RWPE2 (cell line): Measurements from ENCODE around the gene GRK6.

Source experiments
- ATAC-seq: fragments of 200-7000 bp; cut with Tn5 transposase; 3 replicates; pipeline ENCODE4 v1.9.1; 2021; ENCODE audit warnings: low read depth
- DNase-seq: peaks from one replicate; pipeline ENCODE4 v3.0.0-alpha.2; 2020; ENCODE audit warnings: low spot score
- H3K27ac ChIP-seq: fragments of 450-650 bp; 2 replicates; pipeline ENCODE4 v1.5.1; 2017; ENCODE audit warnings: mild to moderate bottlenecking; ENCODE audit not compliant: poor library complexity, severe bottlenecking
- H3K27me3 ChIP-seq: fragments of 250-450 bp; sonication (Bioruptor Pico); 2 replicates; pipeline ENCODE4 v1.5.1; 2021; ENCODE audit warnings: mild to moderate bottlenecking, moderate library complexity; ENCODE audit not compliant: insufficient read depth, poor library complexity, severe bottlenecking
- H3K36me3 ChIP-seq: fragments of 250-450 bp; sonication (Bioruptor Pico); 2 replicates; pipeline ENCODE4 v1.5.1; 2020; ENCODE audit warnings: low read depth, mild to moderate bottlenecking, moderate library complexity
- H3K4me1 ChIP-seq: fragments of 250-450 bp; sonication (Bioruptor Pico); 2 replicates; pipeline ENCODE4 v1.5.1; 2021; ENCODE audit warnings: mild to moderate bottlenecking, moderate library complexity; ENCODE audit not compliant: insufficient read depth, poor library complexity, severe bottlenecking
- H3K4me3 ChIP-seq: fragments of 250-450 bp; sonication (Bioruptor Pico); 2 replicates; pipeline ENCODE4 v1.5.1; 2021; ENCODE audit warnings: mild to moderate bottlenecking, moderate library complexity; ENCODE audit not compliant: severe bottlenecking
- H3K9me3 ChIP-seq: fragments of 250-450 bp; sonication (Bioruptor Pico); 2 replicates; pipeline ENCODE4 v1.5.1; 2021; ENCODE audit warnings: mild to moderate bottlenecking, moderate library complexity; ENCODE audit not compliant: severe bottlenecking
- TF ChIP-seq, protein P1 (sequence below): fragments of 450-650 bp; IDR thresholded peaks from one replicate; pipeline ENCODE4 v1.5.1; 2017; ENCODE audit warnings: mild to moderate bottlenecking, moderate library complexity; ENCODE audit not compliant: poor library complexity, severe bottlenecking

The GRK6 gene

DNA sequence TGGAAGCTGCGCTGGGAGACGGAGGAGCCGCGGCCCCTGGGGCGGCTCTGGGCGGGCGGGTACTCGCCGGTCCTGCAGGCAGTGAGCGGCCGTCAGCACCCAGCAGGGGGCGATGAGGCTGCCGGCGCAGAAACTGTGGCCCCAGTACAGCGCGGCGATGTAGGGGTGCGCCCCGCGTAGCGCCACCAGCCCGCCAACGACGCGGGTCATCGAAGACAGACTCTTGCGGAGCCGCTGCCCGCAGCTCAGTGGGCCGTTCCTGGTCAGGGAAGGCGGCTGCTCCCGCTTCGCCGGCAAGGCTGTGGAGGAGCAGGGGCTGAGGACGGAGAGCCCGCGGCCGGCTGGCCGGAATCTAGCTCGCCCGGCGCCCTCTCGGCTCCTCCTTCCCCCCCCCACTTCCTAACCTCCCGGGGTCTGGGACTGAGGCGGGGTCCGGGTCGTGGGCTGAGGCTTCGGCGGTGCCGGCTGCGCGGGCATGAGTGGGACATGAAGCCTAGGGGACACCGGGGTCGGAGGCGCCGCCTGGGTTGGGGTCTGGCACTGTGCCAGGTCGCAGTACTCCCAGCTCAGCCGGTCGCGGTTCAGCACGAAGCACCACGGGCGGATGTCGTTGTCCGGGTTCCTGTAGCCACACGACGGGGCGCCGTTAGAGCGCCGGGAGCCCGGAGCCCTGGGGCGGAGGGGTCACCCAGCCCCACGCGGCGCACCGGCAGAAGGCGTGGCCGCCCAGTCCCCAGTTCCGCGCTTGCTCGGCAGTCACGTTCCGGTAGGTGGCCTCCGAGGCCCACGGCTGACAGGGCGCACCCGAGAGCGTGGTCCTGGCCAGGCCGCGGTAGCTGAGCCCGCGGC is 22.5 kb upstream of the GRK6 start:
- Histone ChIP-seq H3K4me1 (peaks cover 5% of the 10 kb centered on the region), H3K27ac (peak overlapping the region; percentile 46), H3K36me3 (no peaks in the 10 kb centered on the region; the same call in 1 of the 2 replicates), H3K27me3 (no peaks in the 10 kb centered on the region), H3K4me3 (peak overlapping the region; percentile 45), H3K9me3 (no peaks in the 10 kb centered on the region)
- ATAC-seq (peak; percentile 74), DNase-seq (peak; percentile 90)
- TF ChIP-seq, protein P1, sequence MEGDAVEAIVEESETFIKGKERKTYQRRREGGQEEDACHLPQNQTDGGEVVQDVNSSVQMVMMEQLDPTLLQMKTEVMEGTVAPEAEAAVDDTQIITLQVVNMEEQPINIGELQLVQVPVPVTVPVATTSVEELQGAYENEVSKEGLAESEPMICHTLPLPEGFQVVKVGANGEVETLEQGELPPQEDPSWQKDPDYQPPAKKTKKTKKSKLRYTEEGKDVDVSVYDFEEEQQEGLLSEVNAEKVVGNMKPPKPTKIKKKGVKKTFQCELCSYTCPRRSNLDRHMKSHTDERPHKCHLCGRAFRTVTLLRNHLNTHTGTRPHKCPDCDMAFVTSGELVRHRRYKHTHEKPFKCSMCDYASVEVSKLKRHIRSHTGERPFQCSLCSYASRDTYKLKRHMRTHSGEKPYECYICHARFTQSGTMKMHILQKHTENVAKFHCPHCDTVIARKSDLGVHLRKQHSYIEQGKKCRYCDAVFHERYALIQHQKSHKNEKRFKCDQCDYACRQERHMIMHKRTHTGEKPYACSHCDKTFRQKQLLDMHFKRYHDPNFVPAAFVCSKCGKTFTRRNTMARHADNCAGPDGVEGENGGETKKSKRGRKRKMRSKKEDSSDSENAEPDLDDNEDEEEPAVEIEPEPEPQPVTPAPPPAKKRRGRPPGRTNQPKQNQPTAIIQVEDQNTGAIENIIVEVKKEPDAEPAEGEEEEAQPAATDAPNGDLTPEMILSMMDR, result peak; percentile 79

DNA sequence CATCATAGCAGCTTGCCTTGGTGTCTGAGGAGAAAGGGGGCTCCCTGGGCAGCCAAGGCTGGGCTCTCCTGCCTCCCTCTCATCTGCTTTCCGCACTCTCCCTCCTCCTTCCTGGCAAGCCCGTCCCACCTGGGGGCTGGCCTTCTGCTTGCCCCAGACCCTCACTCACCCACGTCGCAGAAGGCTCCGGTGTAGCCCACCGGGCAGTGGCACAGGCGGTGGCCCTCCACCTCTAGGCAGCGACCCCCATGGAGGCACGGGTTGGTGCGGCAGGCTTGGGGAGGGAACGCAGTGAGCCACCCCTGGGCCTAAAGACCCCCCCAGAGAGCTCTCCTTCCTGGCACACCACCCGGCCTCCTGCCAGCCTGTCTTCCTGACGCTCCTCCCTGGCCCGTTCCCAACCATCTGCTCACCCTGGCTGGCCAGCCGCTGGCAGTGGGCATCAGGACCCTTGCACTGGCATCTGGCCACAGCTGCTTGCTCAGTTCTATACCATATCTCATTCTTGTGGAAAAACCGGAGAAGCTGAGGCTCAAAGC is 21.8 kb upstream of the GRK6 start:
- DNase-seq, result no peak
- Histone ChIP-seq H3K9me3 (no peaks in the 10 kb centered on the region), H3K4me3 (peak overlapping the region; percentile 45), H3K36me3 (no peaks in the 10 kb centered on the region; the same call in 1 of the 2 replicates), H3K27ac (peak overlapping the region; percentile 46), H3K27me3 (no peaks in the 10 kb centered on the region), H3K4me1 (peaks cover 5% of the 10 kb centered on the region)
- TF ChIP-seq, protein P1, result no peak
- no peak for ATAC-seq

DNA sequence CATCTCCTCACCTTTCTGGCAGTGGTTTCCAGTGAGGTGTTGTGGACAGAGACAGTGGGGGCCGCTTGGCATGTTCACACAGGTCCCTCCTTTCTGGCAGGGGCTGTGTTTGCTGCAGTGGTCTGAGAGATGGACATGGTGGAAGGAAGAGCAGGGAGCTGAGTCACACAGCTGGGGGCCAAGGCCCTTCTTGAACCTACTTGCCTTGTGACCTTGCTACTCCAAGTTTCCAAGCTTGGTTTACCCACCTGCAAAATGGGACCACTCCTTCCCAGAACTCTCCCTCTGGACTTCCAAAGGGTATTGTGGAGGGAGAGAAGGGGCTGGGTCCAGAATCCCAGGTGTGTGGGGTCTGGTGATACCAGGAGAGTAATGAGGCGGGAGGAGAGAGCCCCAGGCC is 21.2 kb upstream of the GRK6 start:
- Histone ChIP-seq H3K27ac (no peak overlapping the region), H3K4me1 (peaks cover 5% of the 10 kb centered on the region), H3K4me3 (no peak overlapping the region), H3K9me3 (no peaks in the 10 kb centered on the region), H3K36me3 (no peaks in the 10 kb centered on the region; the same call in 1 of the 2 replicates), H3K27me3 (no peaks in the 10 kb centered on the region)
- TF ChIP-seq, protein P1, result no peak
- ATAC-seq (no peak), DNase-seq (no peak)

DNA sequence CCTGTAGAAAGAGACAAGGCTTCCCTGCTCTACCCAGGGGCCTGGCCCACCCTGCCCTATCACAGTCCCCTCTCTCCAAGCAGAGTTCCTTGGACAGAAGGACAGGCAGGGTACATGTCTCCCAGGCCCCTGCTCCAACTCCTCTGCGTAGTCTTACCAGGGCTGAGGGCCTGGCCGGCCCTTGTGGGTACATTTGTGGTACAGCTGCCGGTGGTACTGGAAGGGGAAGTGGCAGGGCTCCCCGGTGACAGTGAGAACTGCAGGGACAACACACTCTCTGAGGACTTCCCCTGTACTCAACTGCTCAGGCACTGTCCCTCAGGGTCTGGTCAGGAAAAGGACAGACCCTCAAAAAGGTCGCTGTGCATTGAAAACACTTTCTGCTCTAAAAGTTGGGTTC is 20.7 kb upstream of the GRK6 start:
- H3K27me3 ChIP-seq, result no peaks in the 10 kb centered on the region
- no peak for DNase-seq

More for the DNA sequence above, 20.7 kb upstream of the GRK6 start:
- no peak overlapping the region for H3K27ac ChIP-seq
- no peak overlapping the region for H3K4me3 ChIP-seq
- no peaks in the 10 kb centered on the region for H3K9me3 ChIP-seq
- no peak for ATAC-seq
- TF ChIP-seq, protein P1, result no peak
- H3K36me3 ChIP-seq, result no peaks in the 10 kb centered on the region; the same call in 1 of the 2 replicates
- peaks cover 5% of the 10 kb centered on the region for H3K4me1 ChIP-seq
